Measurements from ENCODE around the gene TAS1R3.

The TAS1R3 gene

GRCh38 chr1:1374929-1375662 is 44.0 kb downstream of the TAS1R3 start, which contains the start of gene AURKAIP1:
AURKAIP1 (minus strand) TSS chr1:1375207; CDS start chr1:1374756, 451 bp downstream.
- TF ChIP-seq TCF4 (CRISPR knock-in tag; IDR thresholded peaks at IDR 0.05; ENCODE audit: borderline replicate concordance), result no peak
- peak; percentile 10; the same call in 1 of the 2 replicates for TF ChIP-seq ZNF70 (CRISPR knock-in tag; IDR thresholded peaks at IDR 0.05)
- TF ChIP-seq CSDC2 (CRISPR knock-in tag; IDR thresholded peaks at IDR 0.05), result no peak
- peak; percentile 72; the same call in 1 of the 2 replicates for TF ChIP-seq PATZ1 (CRISPR knock-in tag; IDR thresholded peaks at IDR 0.05; ENCODE audit: borderline replicate concordance)
- TF ChIP-seq POU6F1 (CRISPR knock-in tag; IDR thresholded peaks at IDR 0.05; ENCODE audit: borderline replicate concordance, low read depth), result peak; percentile 88; the same call in 1 of the 2 replicates
- TF ChIP-seq ZC3H10 (CRISPR knock-in tag; IDR thresholded peaks at IDR 0.05), result no peak
- no peak for TF ChIP-seq ISL1 (CRISPR knock-in tag; IDR thresholded peaks at IDR 0.05)
- TF ChIP-seq ZFP3 (CRISPR knock-in tag; IDR thresholded peaks at IDR 0.05), result peak; percentile 80; the same call in 1 of the 2 replicates
- no peak for TF ChIP-seq SNAI2 (CRISPR knock-in tag; IDR thresholded peaks at IDR 0.05)
- TF ChIP-seq, protein P1, sequence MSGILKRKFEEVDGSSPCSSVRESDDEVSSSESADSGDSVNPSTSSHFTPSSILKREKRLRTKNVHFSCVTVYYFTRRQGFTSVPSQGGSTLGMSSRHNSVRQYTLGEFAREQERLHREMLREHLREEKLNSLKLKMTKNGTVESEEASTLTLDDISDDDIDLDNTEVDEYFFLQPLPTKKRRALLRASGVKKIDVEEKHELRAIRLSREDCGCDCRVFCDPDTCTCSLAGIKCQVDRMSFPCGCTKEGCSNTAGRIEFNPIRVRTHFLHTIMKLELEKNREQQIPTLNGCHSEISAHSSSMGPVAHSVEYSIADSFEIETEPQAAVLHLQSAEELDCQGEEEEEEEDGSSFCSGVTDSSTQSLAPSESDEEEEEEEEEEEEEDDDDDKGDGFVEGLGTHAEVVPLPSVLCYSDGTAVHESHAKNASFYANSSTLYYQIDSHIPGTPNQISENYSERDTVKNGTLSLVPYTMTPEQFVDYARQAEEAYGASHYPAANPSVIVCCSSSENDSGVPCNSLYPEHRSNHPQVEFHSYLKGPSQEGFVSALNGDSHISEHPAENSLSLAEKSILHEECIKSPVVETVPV (CRISPR knock-in tag; IDR thresholded peaks at IDR 0.05), result no peak
- peak; percentile 62; the same call in 1 of the 2 replicates for TF ChIP-seq ZNF8 (CRISPR knock-in tag; IDR thresholded peaks at IDR 0.05)
- TF ChIP-seq OSR1 (CRISPR knock-in tag; IDR thresholded peaks at IDR 0.05), result no peak
- TF ChIP-seq, protein P2, sequence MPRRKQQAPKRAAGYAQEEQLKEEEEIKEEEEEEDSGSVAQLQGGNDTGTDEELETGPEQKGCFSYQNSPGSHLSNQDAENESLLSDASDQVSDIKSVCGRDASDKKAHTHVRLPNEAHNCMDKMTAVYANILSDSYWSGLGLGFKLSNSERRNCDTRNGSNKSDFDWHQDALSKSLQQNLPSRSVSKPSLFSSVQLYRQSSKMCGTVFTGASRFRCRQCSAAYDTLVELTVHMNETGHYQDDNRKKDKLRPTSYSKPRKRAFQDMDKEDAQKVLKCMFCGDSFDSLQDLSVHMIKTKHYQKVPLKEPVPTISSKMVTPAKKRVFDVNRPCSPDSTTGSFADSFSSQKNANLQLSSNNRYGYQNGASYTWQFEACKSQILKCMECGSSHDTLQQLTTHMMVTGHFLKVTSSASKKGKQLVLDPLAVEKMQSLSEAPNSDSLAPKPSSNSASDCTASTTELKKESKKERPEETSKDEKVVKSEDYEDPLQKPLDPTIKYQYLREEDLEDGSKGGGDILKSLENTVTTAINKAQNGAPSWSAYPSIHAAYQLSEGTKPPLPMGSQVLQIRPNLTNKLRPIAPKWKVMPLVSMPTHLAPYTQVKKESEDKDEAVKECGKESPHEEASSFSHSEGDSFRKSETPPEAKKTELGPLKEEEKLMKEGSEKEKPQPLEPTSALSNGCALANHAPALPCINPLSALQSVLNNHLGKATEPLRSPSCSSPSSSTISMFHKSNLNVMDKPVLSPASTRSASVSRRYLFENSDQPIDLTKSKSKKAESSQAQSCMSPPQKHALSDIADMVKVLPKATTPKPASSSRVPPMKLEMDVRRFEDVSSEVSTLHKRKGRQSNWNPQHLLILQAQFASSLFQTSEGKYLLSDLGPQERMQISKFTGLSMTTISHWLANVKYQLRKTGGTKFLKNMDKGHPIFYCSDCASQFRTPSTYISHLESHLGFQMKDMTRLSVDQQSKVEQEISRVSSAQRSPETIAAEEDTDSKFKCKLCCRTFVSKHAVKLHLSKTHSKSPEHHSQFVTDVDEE (CRISPR knock-in tag; IDR thresholded peaks at IDR 0.05), result peak; percentile 67
- no peak for TF ChIP-seq ARNTL (CRISPR knock-in tag; IDR thresholded peaks at IDR 0.05; ENCODE audit: borderline replicate concordance, low read depth)
- no peak for TF ChIP-seq ZFP30 (CRISPR knock-in tag; IDR thresholded peaks at IDR 0.05)
- ATAC-seq, result peak; percentile 95

- TF ChIP-seq PPARA (CRISPR knock-in tag; IDR thresholded peaks at IDR 0.05; ENCODE audit: borderline replicate concordance) (no peak), RARB (CRISPR knock-in tag; IDR thresholded peaks at IDR 0.05) (no peak), ARNTL (CRISPR knock-in tag; IDR thresholded peaks at IDR 0.05; ENCODE audit: borderline replicate concordance, low read depth) (no peak), BACH2 (CRISPR knock-in tag; IDR thresholded peaks at IDR 0.05; ENCODE audit: borderline replicate concordance) (no peak), ZNF70 (CRISPR knock-in tag; IDR thresholded peaks at IDR 0.05) (no peak), ZNF8 (CRISPR knock-in tag; IDR thresholded peaks at IDR 0.05) (no peak), PATZ1 (CRISPR knock-in tag; IDR thresholded peaks at IDR 0.05; ENCODE audit: borderline replicate concordance) (no peak)
- no peak for ATAC-seq
These were observed 45.6 kb downstream of the TAS1R3 start for GRCh38 chr1:1376551-1377226.
